H9 (cell line): Measurements from ENCODE around the gene RIOK1. TPM values are rescaled to one million over a fixed set of nuclear protein-coding genes. Genes with fewer than 3 reads are reported as not detected.

Experiments
- DNase-seq: peaks from one replicate; pipeline ENCODE4 v3.0.0-alpha.2; 2017
- H2AFZ ChIP-seq: one replicate; pipeline ENCODE4 v1.6.1; 2013; ENCODE audit warnings: mild to moderate bottlenecking, low read length, control low read depth, moderate library complexity
- H2AK5ac ChIP-seq: 2 replicates; pipeline ENCODE4 v1.6.1; 2013; ENCODE audit warnings: low read length, control low read depth, mixed read lengths; ENCODE audit not compliant: insufficient read length
- H2BK120ac ChIP-seq: one replicate; pipeline ENCODE4 v1.6.1; 2013; ENCODE audit warnings: low read depth, mild to moderate bottlenecking, low read length, control low read depth, inconsistent platforms; ENCODE audit not compliant: poor library complexity, severe bottlenecking
- H2BK12ac ChIP-seq: 2 replicates; pipeline ENCODE4 v1.6.1; 2013; ENCODE audit warnings: low read length, control low read depth, mixed read lengths, low read depth; ENCODE audit not compliant: insufficient read length
- H2BK15ac ChIP-seq: 2 replicates; pipeline ENCODE4 v1.6.1; 2013; ENCODE audit warnings: low read depth, low read length, control low read depth
- H2BK20ac ChIP-seq: one replicate; pipeline ENCODE4 v1.6.1; 2013; ENCODE audit warnings: low read depth, mild to moderate bottlenecking, low read length, control low read depth, inconsistent platforms; ENCODE audit not compliant: poor library complexity, severe bottlenecking
- H2BK5ac ChIP-seq: 2 replicates; pipeline ENCODE4 v1.6.1; 2013; ENCODE audit warnings: low read length, control low read depth, mixed read lengths; ENCODE audit not compliant: insufficient read length
- H3K14ac ChIP-seq: 2 replicates; pipeline ENCODE4 v1.6.1; 2013; ENCODE audit warnings: low read length, control low read depth; ENCODE audit not compliant: insufficient read depth
- H3K18ac ChIP-seq: 2 replicates; pipeline ENCODE4 v1.6.1; 2013; ENCODE audit warnings: low read depth, mild to moderate bottlenecking, mixed read lengths, low read length, control low read depth; ENCODE audit not compliant: insufficient read length
- H3K23ac ChIP-seq: 2 replicates; pipeline ENCODE4 v1.6.1; 2013; ENCODE audit warnings: low read length, control low read depth, mixed read lengths, low read depth; ENCODE audit not compliant: insufficient read length
- H3K23me2 ChIP-seq: 2 replicates; pipeline ENCODE4 v1.6.1; 2013; ENCODE audit warnings: low read depth, mild to moderate bottlenecking, mixed read lengths, low read length, control low read depth; ENCODE audit not compliant: insufficient read length, poor library complexity, severe bottlenecking
- H3K27ac ChIP-seq: 2 replicates; pipeline ENCODE4 v1.5.1; 2013; ENCODE audit warnings: low read length, control low read depth, mixed read lengths, low read depth; ENCODE audit not compliant: insufficient read length
- H3K27me3 ChIP-seq: 2 replicates; pipeline ENCODE4 v1.6.1; 2013; ENCODE audit warnings: low read length, control low read depth, inconsistent platforms; ENCODE audit not compliant: insufficient read depth
- H3K4ac ChIP-seq: 2 replicates; pipeline ENCODE4 v1.6.1; 2013; ENCODE audit warnings: low read depth, mild to moderate bottlenecking, control low read depth, inconsistent platforms, low read length, moderate library complexity
- H3K4me1 ChIP-seq: 2 replicates; pipeline ENCODE4 v1.6.1; 2013; ENCODE audit warnings: low read length, control low read depth, inconsistent platforms; ENCODE audit not compliant: insufficient read depth
- H3K4me2 ChIP-seq: 2 replicates; pipeline ENCODE4 v1.6.1; 2013; ENCODE audit warnings: low read length, control low read depth, mixed read lengths; ENCODE audit not compliant: insufficient read length, insufficient read depth
- H3K56ac ChIP-seq: 2 replicates; pipeline ENCODE4 v1.6.1; 2013; ENCODE audit warnings: low read depth, mild to moderate bottlenecking, mixed read lengths, low read length, control low read depth; ENCODE audit not compliant: insufficient read length
- H3K79me1 ChIP-seq: 2 replicates; pipeline ENCODE4 v1.6.1; 2013; ENCODE audit warnings: low read depth, mild to moderate bottlenecking, moderate library complexity, low read length, control low read depth, inconsistent platforms; ENCODE audit not compliant: insufficient read depth, poor library complexity, severe bottlenecking
- H3K79me2 ChIP-seq: 2 replicates; pipeline ENCODE4 v1.6.1; 2013; ENCODE audit warnings: low read length, control low read depth, inconsistent platforms; ENCODE audit not compliant: insufficient read depth
- H3K9ac ChIP-seq: 2 replicates; pipeline ENCODE4 v1.6.1; 2013; ENCODE audit warnings: low read length, control low read depth, mixed read lengths; ENCODE audit not compliant: insufficient read length; ENCODE audit errors: extremely low read depth
- H3K9me3 ChIP-seq: one replicate; pipeline ENCODE4 v1.6.1; 2013; ENCODE audit warnings: low read depth, low read length, inconsistent platforms; ENCODE audit not compliant: control insufficient read depth
- H3T11ph ChIP-seq: one replicate; pipeline ENCODE4 v1.6.1; 2013; ENCODE audit warnings: mild to moderate bottlenecking, low read length, control low read depth, inconsistent platforms
- H4K20me1 ChIP-seq: one replicate; pipeline ENCODE4 v1.6.1; 2013; ENCODE audit not compliant: control insufficient read depth, insufficient read length, insufficient read depth
- H4K5ac ChIP-seq: 2 replicates; pipeline ENCODE4 v1.6.1; 2013; ENCODE audit warnings: low read depth, mild to moderate bottlenecking, mixed read lengths, low read length, control low read depth; ENCODE audit not compliant: insufficient read length
- H4K8ac ChIP-seq: replicated peaks from 2 replicates; pipeline ENCODE4 v1.6.1; 2013; ENCODE audit warnings: low read length, control low read depth, mixed read lengths, low read depth; ENCODE audit not compliant: insufficient read length
- H4K91ac ChIP-seq: 2 replicates; pipeline ENCODE4 v1.6.1; 2013; ENCODE audit warnings: low read depth, mild to moderate bottlenecking, moderate library complexity, mixed read lengths, low read length, control low read depth; ENCODE audit not compliant: insufficient read length
- H3K27ac Mint-ChIP-seq, 3 experiments: 2 replicates in 2 of 3; 3 replicates in 1 of 3; pipeline ENCODE4 v1.8.0; 2020 to 2021; ENCODE audit warnings: mixed read lengths in 3 of 3, mild to moderate bottlenecking in 1 of 3, moderate library complexity in 1 of 3
- H3K27me3 Mint-ChIP-seq: 2 replicates; pipeline ENCODE4 v1.8.0; 2021; ENCODE audit warnings: low read depth, mild to moderate bottlenecking, moderate library complexity, mixed read lengths
- H3K36me3 Mint-ChIP-seq, 3 experiments: 2 replicates in 2 of 3; 3 replicates in 1 of 3; pipeline ENCODE4 v1.8.0; 2020 to 2021; ENCODE audit warnings: low read depth in 3 of 3, mixed read lengths in 3 of 3; ENCODE audit not compliant: insufficient read depth in 1 of 3
- H3K4me1 Mint-ChIP-seq, 2 experiments: 2 replicates each; pipeline ENCODE4 v1.8.0; 2020; ENCODE audit warnings: mixed read lengths in 2 of 2
- H3K4me3 Mint-ChIP-seq, 2 experiments: 2 replicates in 1 of 2; 3 replicates in 1 of 2; pipeline ENCODE4 v1.8.0; 2020 to 2021; ENCODE audit warnings: mild to moderate bottlenecking in 2 of 2, mixed read lengths in 2 of 2, moderate library complexity in 1 of 2
- H3K9me3 Mint-ChIP-seq, 2 experiments: 2 replicates in 1 of 2; 3 replicates in 1 of 2; pipeline ENCODE4 v1.8.0; 2020; ENCODE audit warnings: mild to moderate bottlenecking in 2 of 2, mixed read lengths in 2 of 2, moderate library complexity in 1 of 2
- CTCF ChIP-seq: fragments of 200-600 bp; sonication (generic); conservative IDR thresholded peaks from 3 replicates; pipeline ENCODE4 v1.8.0; 2021; ENCODE audit warnings: antibody characterized with exemption, mild to moderate bottlenecking
- WGBS: extraction: QIAGEN DNeasy Blood & Tissue Kit; methylation state at CpG from one replicate; pipeline ENCODE4 v1.1.7; 2013; ENCODE audit warnings: missing lambda C conversion rate, low lambda C conversion rate, mixed read lengths; ENCODE audit not compliant: insufficient read length; ENCODE audit errors: extremely low coverage; 5-methylcytosine and 5-hydroxymethylcytosine counted together
- total RNA-seq: library from RNA; stranded (reverse); gene quantifications from 2 replicates; pipeline ENCODE4 v1.2.1, GENCODE V29; 2021

RIOK1 gene
- total RNA-seq, 1 experiment from 2014 or later = 40.0 TPM

GRCh38 chr6:7413151-7413823 lies 23.7 kb downstream of the RIOK1 start:
- Histone ChIP-seq H3K14ac (no peak overlapping the region), H2AK5ac (no peak overlapping the region), H3K9me3 (no peaks in the 10 kb centered on the region), H4K8ac (no peak overlapping the region), H3K27ac (no peak overlapping the region), H2BK20ac (no peak overlapping the region), H3K23ac (no peak overlapping the region), H3K79me2 (no peaks in the 10 kb centered on the region), H3K18ac (no peak overlapping the region), H3K79me1 (no peaks in the 10 kb centered on the region), H3K4me2 (no peak overlapping the region), H4K5ac (no peak overlapping the region), H2BK12ac (no peak overlapping the region), H2BK5ac (no peak overlapping the region), H2AFZ (no peak overlapping the region), H3T11ph (no peak overlapping the region), H2BK15ac (no peak overlapping the region), H3K23me2 (no peaks in the 10 kb centered on the region), H3K4ac (no peak overlapping the region), H3K4me1 (no peaks in the 10 kb centered on the region), H3K27me3 (no peaks in the 10 kb centered on the region), H3K9ac (no peak overlapping the region), H3K56ac (no peak overlapping the region), H4K91ac (no peak overlapping the region), H4K20me1 (no peaks in the 10 kb centered on the region), H2BK120ac (no peak overlapping the region)
- Mint-ChIP-seq H3K4me1 (peaks cover 20 to 24% of the 10 kb centered on the region in 2 experiments), H3K36me3 (peaks cover 34 to 82% (median 54%) of the 10 kb centered on the region in 3 experiments; a peak in 6 of 7 replicates), H3K27me3 (no peaks in the 10 kb centered on the region), H3K9me3 (no peaks in the 10 kb centered on the region), H3K27ac (peak overlapping the region in 1 of 3 experiments; percentile 35; a peak in 2 of 7 replicates), H3K4me3 (no peak overlapping the region)
- DNase-seq = no peak
- no peak for TF ChIP-seq CTCF
- no CpG with 5 or more reads among the region's 2 CpGs for WGBS
